ENCODE measurements around the gene EPHA8. TPM values are rescaled to one million over a fixed set of nuclear protein-coding genes. Genes with fewer than 3 reads are reported as not detected.

The EPHA8 gene
- total and polyA plus RNA-seq, 3 donors from 2014 or later: 2.3 to 6.0 (median 5.2) TPM

- Histone ChIP-seq H3K4me3 (no peak overlapping the region), H3K4me1 (no peaks in the 10 kb centered on the region), H3K27me3 (no peaks in the 10 kb centered on the region), H3K36me3 (ENCODE audit: low read depth, missing control alignments) (no peaks in the 10 kb centered on the region), H3K9me3 (no peaks in the 10 kb centered on the region), H3K27ac (no peak overlapping the region)
- DNase-seq: no peak
- WGBS, 2 donors: 74 to 79% methylated on average over 7 of the region's 7 CpGs
- intact Hi-C loops (cut with DNase I; ENCODE audit: low total_unique reads): no loop called here
- no peak for TF ChIP-seq POLR2A (IDR thresholded peaks at IDR 0.05)
- TF ChIP-seq, protein P1, sequence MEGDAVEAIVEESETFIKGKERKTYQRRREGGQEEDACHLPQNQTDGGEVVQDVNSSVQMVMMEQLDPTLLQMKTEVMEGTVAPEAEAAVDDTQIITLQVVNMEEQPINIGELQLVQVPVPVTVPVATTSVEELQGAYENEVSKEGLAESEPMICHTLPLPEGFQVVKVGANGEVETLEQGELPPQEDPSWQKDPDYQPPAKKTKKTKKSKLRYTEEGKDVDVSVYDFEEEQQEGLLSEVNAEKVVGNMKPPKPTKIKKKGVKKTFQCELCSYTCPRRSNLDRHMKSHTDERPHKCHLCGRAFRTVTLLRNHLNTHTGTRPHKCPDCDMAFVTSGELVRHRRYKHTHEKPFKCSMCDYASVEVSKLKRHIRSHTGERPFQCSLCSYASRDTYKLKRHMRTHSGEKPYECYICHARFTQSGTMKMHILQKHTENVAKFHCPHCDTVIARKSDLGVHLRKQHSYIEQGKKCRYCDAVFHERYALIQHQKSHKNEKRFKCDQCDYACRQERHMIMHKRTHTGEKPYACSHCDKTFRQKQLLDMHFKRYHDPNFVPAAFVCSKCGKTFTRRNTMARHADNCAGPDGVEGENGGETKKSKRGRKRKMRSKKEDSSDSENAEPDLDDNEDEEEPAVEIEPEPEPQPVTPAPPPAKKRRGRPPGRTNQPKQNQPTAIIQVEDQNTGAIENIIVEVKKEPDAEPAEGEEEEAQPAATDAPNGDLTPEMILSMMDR (IDR thresholded peaks at IDR 0.05): no peak
Observed at GRCh38 chr1:22619252-22619651, 56.0 kb downstream of the EPHA8 start.

DNA sequence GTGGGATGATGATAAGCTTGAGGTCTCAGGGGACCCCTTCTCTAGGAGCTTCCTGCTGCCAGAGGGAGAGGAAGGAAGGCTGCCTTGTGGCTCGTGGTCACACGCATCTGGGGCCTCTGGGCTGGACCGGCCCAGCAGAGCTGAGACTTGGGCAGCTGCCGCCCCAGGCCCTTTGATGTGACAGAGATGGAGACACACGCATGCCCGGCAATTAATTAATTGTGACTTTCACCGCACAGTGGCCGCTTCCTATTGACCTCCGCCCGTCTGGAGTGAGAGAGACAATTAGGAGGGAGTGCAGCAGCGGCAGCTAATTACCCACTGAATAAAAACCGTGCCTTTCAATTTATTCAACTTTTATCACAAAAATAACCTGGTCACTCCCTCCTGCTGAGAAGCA lies 56.5 kb downstream of the EPHA8 start:
- no peak for DNase-seq
- H3K36me3 ChIP-seq (ENCODE audit: low read depth, missing control alignments): no peaks in the 10 kb centered on the region
- no peaks in the 10 kb centered on the region for H3K4me1 ChIP-seq
- intact Hi-C loops (cut with DNase I; ENCODE audit: low total_unique reads): no loop called here
- TF ChIP-seq, protein P1 (IDR thresholded peaks at IDR 0.05): no peak
- no peak for TF ChIP-seq POLR2A (IDR thresholded peaks at IDR 0.05)
- WGBS, 2 donors: 53 to 63% methylated on average over 12 of the region's 12 CpGs
- no peak overlapping the region for H3K27ac ChIP-seq
- H3K9me3 ChIP-seq: no peaks in the 10 kb centered on the region
- no peaks in the 10 kb centered on the region for H3K27me3 ChIP-seq
- no peak overlapping the region for H3K4me3 ChIP-seq

- WGBS, 2 donors: 59 to 61% methylated on average over 4 of the region's 4 CpGs
- no peak overlapping the region for H3K4me3 ChIP-seq
- H3K4me1 ChIP-seq: no peaks in the 10 kb centered on the region
- no peak for DNase-seq
- no peaks in the 10 kb centered on the region for H3K36me3 ChIP-seq (ENCODE audit: low read depth, missing control alignments)
- no peak overlapping the region for H3K27ac ChIP-seq
- TF ChIP-seq, protein P1 (IDR thresholded peaks at IDR 0.05): no peak
- H3K27me3 ChIP-seq: no peaks in the 10 kb centered on the region
- H3K9me3 ChIP-seq: no peaks in the 10 kb centered on the region
- intact Hi-C loops (cut with DNase I; ENCODE audit: low total_unique reads): no loop called here
Observed at GRCh38 chr1:22621761-22622160, 58.5 kb downstream of the EPHA8 start.

GRCh38 chr1:22625262-22625925 lies 62.1 kb downstream of the EPHA8 start:
- intact Hi-C loops (cut with DNase I; ENCODE audit: low total_unique reads): no loop called here
- Histone ChIP-seq H3K27me3 (no peaks in the 10 kb centered on the region), H3K4me3 (no peak overlapping the region), H3K4me1 (no peaks in the 10 kb centered on the region), H3K36me3 (ENCODE audit: low read depth, missing control alignments) (no peaks in the 10 kb centered on the region), H3K9me3 (no peaks in the 10 kb centered on the region), H3K27ac (no peak overlapping the region)
- 46 to 62% methylated on average over 9 of the region's 9 CpGs for WGBS, 2 donors
- DNase-seq: no peak
- TF ChIP-seq, protein P1 (IDR thresholded peaks at IDR 0.05): no peak
- TF ChIP-seq POLR2A (IDR thresholded peaks at IDR 0.05): no peak

Data from testis (tissue), 3 donors.